Coronary artery (tissue), 2 donors: Measurements from ENCODE around the gene CFAP97D2.
"Not testable (repeated sequence)": the region's sequence is repeated elsewhere in the genome, so short reads cannot be mapped to it uniquely, and the experiment has no call there.

ENCODE experiments used
- DNase-seq: peaks from one replicate; pipeline ENCODE4 v3.0.0-alpha.2; 2017; ENCODE audit warnings: low spot score
- H3K27ac ChIP-seq, 2 donors: fragments of 200-600 bp; sonication (generic); one replicate each; pipeline ENCODE4 v1.5.1; 2016 to 2019
- H3K4me3 ChIP-seq: fragments of 200-600 bp; sonication (generic); 2 replicates; pipeline ENCODE4 v1.5.1; 2016; ENCODE audit warnings: mild to moderate bottlenecking, moderate library complexity
- TF ChIP-seq, protein P1 (sequence below): fragments of 200-600 bp; sonication (generic); IDR thresholded peaks from one replicate; pipeline ENCODE4 v1.5.1; 2019; ENCODE audit warnings: antibody characterized with exemption

The CFAP97D2 gene

DNA sequence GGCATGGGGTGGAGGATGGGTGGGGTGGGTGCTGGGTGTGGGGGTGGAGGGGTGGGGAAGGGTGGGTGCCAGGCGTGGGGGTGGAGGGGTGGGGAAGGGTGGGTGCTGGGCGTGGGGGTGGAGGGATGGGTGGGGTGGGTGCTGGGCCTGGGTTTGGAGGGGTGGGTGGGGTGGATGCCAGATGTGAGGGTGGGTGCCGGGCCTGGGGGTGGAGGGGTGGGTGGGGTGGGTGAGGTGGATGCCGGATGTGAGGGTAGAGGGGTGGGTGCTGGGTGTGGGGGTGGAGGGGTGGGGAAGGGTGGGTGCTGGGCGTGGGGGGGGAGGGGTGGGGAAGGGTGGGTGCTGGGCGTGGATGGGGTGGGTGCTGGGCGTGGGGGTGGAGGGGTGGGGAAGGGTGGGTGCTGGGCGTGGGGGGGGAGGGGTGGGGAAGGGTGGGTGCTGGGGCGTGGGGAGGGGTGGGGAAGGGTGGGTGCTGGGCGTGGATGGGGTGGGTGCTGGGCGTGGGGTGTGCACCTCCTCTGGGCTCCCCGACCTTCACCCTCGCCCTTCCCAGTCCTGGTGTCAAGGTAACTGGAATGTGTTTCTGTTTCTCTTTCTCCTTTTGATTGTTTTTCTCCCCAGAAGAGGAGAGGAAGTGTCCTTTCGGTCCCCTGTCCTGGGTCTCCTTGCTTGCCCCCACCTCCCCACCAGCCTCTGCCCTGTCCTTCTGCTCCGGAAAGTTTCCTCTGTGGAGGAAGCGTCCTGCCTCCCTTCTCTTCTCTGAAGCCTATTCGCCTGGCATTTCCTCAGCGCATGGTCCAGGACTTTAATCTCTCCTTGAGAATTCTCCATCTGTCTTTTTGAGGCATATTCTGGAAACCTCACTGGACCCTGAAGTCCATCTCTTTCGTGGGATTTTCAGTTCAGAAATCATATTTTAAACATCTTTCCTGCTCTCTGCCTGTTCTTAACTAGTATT, 22.9 kb upstream of the CFAP97D2 start:
- Histone ChIP-seq H3K27ac (no peak overlapping the region), H3K4me3 (no peak overlapping the region)
- no peak for DNase-seq
- TF ChIP-seq, protein P1, sequence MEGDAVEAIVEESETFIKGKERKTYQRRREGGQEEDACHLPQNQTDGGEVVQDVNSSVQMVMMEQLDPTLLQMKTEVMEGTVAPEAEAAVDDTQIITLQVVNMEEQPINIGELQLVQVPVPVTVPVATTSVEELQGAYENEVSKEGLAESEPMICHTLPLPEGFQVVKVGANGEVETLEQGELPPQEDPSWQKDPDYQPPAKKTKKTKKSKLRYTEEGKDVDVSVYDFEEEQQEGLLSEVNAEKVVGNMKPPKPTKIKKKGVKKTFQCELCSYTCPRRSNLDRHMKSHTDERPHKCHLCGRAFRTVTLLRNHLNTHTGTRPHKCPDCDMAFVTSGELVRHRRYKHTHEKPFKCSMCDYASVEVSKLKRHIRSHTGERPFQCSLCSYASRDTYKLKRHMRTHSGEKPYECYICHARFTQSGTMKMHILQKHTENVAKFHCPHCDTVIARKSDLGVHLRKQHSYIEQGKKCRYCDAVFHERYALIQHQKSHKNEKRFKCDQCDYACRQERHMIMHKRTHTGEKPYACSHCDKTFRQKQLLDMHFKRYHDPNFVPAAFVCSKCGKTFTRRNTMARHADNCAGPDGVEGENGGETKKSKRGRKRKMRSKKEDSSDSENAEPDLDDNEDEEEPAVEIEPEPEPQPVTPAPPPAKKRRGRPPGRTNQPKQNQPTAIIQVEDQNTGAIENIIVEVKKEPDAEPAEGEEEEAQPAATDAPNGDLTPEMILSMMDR: no peak

DNA sequence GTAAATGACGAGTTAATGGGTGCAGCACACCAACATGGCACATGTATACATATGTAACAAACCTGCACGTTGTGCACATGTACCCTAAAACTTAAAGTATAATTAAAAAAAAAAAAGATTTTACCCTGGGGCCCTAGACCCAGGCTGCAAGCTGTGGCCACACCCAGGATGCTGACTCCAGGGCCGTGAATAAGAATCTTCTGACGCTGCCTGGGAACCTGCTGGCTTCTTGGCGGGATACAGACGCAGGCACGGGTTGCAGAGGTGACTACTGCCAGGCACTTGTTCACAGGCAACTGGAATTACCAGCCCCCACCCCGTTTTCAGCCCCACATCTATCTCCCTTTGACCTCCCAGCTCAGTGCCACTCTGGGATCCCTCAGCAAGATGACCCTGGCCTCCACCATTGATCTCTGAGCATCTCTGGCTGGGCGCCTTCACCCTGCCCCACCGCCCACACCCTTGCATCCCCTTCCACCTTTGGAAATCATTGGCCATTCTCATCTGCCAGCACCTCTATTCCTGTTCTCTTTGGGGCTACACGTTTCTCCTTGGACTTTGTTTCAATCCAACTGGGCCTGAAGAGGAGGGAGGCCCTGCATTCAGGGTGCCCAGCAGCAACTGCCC, 21.1 kb upstream of the CFAP97D2 start:
- no peak overlapping the region for H3K4me3 ChIP-seq
- TF ChIP-seq, protein P1: no peak
- no peak overlapping the region for H3K27ac ChIP-seq
- DNase-seq: no peak

DNA sequence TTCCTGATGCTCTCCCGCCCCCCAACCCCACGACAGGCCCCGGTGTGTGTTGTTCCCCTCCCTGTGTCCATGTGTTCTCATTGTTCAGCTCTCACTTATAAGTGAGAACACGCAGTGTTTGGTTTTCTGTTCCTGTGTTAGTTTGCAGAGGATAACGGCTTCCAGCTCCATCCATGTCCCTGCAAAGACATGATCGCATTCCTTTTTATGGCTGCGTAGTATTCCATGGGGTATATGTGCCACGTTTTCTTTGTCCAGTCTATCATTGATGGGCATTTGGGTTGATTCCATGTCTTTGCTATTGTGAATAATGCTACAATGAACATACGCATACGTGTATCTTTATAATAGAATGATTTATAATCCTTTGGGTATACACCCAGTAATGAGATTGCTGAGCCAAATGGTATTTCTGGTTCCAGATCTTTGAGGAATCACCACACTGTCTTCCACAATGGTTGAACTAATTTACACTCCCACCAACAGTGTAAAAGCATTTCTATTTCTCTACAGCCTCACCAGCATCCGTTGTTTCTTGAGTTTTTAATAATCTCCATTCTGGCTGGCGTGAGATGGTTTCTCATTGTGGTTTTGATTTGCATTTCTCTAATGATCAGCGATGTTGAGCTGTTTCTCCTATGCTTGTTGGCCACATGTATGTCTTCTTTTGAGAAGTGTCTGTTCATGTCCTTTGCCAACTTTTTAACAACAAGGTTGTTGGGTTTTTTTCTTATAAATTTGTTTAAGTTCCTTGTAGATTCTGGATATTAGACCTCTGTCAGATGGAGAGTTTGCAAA, 20.0 kb upstream of the CFAP97D2 start:
- not testable (repeated sequence) for H3K27ac ChIP-seq, H3K4me3 ChIP-seq, DNase-seq

DNA sequence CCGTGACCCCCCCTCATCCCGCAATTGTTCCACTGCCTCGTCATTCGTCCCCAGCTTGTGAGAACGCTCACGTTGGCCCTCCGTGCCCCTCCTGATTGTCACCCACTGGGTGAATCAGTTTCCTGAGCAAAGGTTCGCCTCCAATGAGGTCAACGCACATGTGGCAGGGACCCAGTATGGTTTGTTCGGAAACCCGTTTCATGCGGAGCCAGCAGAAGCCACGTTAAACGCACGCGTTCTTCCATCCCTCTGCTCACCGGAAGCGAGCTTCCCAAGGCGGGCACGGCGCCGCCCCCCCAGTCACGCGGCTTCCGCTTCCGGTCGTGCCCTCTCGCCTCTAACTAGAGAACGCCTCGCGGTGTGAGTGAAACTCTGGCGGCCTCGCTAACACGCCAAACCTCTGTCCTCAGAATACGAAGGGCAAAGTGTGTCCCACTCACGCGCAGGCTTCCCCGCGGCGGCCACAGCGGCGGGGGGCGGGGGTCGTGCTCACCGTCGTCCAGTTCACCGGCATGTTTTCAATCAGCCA, 18.0 kb upstream of the CFAP97D2 start:
- no peak for DNase-seq
- H3K4me3 ChIP-seq: no peak overlapping the region

DNA sequence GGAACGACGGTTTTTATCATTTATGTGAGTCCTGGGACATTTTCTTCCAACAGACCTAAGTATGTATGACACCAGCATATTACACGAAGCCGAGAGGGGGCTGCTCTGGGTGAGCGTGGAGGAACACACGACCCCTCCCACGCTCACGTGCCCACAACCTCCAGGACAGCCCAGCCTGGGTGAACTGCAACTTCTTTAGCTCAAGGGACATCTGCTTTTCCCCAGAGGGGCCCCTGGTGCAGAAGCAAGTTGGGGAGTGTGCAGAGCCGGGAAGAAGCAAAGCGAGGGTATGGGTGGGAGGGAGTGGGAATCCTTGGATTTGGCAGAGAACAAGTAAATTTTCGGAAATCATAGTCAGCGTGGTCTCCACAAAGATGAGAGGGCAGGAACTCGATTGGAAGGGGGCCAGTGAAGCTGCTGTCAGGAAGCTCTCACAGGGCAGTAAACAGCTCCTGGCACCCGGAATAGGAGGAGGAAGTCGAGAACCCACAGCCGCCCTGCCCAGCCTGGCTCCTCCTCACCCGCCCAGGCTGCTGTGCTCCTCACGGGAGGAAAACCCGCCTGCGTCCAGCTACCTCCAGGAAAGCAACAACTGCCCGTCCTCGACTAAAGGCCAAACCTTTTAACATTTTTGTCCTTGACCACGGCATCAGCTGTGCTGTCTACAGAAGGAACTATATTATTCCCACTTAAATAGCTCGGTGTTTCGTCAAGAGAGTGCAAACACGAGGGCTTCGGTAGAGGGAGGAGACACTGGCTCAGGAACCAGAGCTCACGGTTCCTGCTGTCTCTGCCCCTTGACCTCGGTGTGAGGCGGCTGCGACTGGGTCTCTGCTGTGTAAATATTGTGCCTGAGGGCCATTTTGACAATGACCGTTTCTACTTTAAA, 17.2 kb upstream of the CFAP97D2 start:
- no peak for DNase-seq
- H3K27ac ChIP-seq: peak overlapping the region in 1 of 2 donors; percentile 12
- TF ChIP-seq, protein P1: no peak
- peak overlapping the region; percentile 44 for H3K4me3 ChIP-seq

More for the DNA sequence above, 18.0 kb upstream of the CFAP97D2 start:
- TF ChIP-seq, protein P1: no peak
- H3K27ac ChIP-seq: no peak overlapping the region

DNA sequence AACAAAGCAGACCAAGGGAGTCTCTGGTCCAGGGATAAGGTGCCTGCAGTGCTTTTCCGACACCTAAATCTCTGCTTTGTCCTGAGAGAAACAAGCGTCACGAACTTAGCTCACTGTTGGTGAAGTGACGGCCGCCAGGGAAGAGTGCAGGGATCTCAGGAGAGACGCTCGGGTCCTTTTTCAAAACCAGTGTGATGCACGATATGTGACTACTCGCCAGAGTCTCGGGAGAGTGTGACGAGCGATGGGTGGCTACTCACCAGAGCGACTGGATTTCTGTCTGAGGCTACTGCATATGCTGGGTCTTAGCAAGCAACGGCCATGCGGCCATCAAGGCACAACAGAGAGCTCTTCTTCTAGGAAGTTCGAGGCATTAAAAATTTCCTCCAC, 16.5 kb upstream of the CFAP97D2 start:
- TF ChIP-seq, protein P1: no peak
- Histone ChIP-seq H3K4me3 (peak overlapping the region; percentile 44), H3K27ac (no peak overlapping the region)
- no peak for DNase-seq
